ENCODE results near the gene MATN1.

Gene MATN1

GRCh38 chr1:30744060-30744756 lies 20.8 kb upstream of the MATN1 start:
- no peak for DNase-seq

DNA sequence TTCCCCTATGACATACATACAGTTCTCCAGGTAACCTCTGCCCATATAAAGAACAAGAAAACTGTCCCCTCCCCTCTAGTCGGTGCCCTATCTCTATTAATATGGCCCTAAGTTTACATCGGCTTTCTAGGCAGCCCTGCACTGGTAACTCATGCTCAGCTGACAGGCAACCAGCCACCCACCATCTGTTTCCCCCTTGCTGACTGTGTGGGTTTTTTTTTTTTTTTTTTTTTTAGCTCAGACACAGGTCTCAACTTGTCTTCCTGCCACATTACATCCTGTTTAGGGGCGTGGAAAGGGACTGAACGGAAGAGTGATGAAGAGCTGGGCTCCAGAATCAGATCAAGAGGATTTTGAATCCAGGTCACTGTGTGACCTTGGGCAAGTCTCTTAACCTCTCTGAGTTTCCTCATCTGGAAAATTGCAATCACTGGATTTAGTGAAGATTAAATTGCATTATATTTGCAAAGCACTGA lies 20.2 kb upstream of the MATN1 start:
- no peak for DNase-seq

DNA sequence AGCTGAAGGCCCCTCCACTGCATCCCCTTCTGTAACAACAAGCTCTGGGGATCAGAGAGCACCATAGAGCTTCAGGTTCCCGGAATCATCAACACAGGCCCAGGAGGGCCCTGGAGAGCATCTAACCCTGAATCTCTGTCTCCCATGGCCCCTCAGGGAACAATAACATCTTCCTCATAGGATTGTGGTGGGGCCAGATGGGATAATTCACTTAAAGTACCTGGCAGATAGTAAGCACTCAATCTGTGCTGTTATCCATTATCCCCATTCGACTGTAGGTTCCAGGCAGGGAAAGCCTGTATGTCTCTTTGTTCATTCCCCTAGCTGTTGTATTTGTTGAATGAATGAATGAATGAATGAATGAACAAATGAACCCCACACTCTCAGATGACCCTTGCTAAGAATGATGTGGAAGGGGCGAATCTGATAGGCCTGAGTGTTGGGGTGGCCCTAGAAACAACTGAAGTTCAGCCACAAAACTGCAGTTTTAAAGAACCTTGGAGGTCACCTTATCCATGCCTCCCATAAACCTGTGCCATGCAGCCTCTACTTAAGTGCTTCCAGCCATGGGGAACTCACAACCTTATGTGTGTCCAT lies 19.7 kb upstream of the MATN1 start:
- no peak for DNase-seq

- DNase-seq: no peak
These were observed 19.0 kb upstream of the MATN1 start for GRCh38 chr1:30742300-30742962.

- DNase-seq: no peak
These were observed 18.0 kb upstream of the MATN1 start for GRCh38 chr1:30741239-30741894.

- DNase-seq: no peak
These were observed 17.2 kb upstream of the MATN1 start for GRCh38 chr1:30740251-30741238.

DNA sequence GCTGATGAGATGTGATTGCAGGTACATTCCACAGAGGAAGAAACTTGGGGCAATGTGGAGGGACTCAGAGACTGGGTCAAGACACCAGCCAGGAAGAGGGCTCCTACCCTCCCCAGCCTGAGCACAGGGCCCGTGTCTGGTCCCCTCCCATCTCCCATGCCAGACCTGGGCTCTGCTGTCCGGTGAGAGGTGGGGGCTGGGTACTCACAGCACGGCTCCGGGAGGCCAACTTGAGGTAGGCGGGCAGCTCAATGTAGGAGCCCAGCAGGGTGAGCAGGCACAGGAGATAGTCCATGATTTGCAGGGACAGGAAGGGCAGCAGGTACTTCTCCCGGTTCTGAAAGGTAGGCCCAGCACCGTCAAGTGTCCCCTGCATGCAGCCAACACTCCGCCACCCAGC lies 16.2 kb upstream of the MATN1 start:
- no peak for DNase-seq

DNA sequence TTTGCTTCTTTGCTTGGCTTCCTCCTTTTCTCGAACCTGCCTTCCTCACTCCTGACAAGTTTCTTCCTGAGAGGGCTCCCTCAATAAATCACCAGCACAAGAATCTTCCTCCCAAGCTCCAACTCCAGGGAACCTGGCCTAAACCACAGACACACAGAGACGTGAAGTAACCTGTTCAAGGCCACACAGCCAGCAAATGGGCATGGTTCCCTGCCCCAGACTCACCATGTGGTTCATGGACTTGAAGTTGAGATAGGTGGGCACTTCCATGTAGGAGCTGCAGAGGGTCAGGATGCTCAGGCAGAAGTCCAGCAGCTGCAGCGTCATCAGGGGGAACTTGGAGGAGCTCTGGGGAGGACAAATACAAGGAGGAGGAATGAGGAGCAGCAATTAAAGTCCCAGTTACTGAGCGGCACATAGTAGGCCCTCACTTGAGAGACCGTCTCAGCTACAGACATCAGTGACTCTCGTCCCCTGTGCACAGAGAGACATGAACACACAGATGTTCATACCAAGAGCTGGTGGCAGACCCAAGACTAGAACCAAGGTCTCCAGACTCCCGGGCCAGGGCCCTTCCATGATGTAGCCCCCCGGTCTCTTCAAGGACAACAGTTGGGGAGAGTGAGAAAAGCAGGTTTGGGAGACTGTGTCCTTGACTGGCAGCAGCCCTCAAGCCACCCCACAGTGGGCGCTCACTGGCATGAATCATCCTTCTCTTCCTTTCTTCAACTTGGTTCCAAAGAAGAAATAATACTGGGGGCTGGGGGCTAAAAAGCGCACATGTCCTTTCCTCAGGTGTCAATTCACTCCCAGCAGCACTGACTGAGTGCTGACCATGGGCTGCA lies 15.6 kb upstream of the MATN1 start:
- DNase-seq: no peak

DNA sequence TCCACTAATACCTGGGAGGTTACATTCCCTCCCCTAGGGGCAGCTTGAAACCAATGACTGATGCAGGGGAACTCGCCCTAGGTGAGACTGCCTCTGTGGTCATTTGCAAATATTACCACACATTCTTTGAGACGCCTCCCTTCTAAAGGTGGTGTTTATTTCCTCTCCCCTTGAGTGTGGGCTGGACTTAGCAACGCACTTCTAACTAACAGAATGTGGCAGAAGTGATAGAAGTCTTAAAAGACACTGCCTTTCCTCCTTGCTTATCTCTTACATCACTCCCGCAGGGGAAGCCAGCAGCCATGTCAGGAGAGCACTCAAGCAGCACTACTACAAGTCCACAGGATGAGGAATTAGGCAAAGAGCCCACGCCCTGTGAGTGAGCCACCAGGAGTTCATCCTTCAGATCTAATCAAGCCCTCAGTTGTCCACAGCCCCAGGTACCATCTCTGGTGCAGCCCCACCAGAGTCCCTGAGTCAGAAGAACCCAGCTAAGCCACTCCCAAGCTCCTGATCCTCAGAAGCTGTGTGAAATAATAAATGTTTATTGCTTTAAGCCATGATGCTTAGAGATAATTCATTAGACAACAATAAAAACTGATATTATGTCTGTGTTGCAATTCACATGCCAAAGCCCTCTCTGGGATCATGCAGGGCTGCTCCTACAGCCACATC lies 14.8 kb upstream of the MATN1 start:
- DNase-seq: no peak

- DNase-seq: no peak
These were observed 14.1 kb upstream of the MATN1 start for GRCh38 chr1:30737357-30738039.

DNA sequence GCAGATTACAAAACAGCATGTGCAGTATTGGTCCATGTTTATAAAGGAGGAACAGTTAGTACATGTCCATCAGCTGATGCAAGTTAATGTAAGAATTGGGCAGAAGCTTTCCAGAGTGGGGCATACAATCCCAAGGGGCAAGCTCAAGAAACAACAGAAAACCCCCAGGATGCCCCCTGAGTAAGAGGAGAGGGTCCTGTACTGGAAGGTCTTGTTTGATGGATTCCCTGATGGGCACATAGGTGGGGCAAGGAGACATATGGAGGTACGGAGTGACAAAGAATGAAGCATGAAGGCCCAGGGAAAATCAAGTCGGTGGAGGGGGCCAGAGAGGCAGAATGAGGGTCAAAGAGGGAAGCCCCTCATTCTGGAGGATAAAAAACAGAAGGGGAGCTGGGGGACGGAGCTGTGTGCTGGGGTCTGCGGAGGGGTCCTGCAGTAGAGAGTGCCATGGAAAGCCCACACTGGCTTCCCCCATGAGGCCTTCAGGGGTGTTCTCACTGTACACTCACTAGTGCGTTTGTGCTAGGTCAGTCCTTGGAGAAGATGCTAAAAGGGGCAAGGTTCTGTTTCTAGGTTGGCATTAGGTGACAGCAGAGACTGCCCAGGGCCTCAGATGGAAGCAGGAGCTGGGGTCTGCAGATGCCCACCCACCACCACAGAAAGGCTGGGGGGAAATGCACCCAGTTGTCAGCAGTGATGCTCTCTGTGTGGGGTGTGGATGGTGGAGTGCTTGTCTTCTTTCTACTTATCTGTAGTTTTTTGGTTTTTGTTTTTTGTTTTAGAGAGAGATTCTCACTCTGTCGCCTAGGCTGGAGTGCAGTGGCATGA lies 12.5 kb upstream of the MATN1 start:
- DNase-seq: no peak

DNA sequence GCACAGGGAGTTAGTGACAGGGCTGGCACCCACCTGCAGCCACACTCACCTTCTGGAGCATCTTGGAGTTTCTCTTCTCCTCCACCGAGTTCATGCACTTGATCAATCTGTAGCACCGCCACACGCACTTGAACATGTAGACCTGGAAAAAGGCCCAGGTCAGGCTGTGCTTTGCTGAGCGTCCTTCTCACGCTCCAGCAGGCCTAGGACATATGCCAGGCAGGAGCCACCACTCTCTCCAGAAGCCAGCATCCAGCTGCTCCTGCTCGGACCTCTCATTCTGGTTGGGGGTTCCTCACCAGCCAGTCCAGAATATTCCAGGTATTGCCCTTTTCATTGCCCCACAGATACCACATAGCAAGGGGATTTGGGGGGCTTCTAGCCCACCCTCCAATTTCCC lies 11.7 kb upstream of the MATN1 start:
- no peak for DNase-seq

- DNase-seq: no peak
These were observed 11.2 kb upstream of the MATN1 start for GRCh38 chr1:30734580-30734979.

DNA sequence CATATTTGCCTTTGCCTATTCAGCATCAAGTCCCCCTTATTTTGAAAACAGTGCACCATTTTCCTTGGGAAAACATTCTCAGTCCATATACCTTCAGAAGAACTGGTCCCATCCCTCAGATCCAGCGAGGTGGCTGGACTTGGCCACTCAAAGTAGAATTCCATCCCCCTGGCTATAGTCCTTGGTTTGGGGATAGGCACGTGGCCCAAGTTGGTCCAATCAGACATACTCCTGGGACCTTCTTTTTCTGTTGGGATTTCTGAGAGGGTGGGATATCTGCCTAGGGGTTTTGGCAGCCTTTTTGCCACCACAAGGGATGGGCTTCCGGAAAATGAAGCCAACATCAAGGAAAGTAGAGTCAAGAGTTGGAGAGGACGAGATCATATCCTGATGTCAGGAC lies 10.7 kb upstream of the MATN1 start:
- DNase-seq: no peak

- no peak for DNase-seq
These were observed 10.1 kb upstream of the MATN1 start for GRCh38 chr1:30733493-30733892.

- peak; percentile 8 for DNase-seq
These were observed 9.1 kb upstream of the MATN1 start for GRCh38 chr1:30732277-30732996.

DNA sequence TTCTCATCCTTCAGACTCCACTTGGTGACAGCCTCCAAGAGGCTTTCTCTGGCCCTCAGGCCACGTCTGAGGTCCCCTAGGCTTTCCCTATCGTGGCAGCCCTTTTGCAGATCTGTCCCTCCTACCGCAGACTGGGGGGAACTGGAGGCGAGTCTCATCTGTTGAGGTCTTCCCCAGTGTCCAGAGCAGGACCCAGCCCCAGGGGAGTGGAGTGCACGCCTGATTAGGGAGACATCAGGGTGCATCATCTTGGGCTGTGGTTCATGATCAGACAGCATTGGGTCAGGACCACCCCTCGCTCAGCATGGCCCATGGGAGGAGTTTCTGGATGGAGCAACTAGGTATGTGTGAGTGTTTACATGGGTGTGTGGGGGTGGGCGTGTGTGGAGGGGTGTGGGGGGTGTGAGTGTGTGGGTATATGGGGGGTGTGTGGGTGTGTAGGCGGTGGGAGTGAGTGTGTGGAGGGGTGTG lies 8.5 kb upstream of the MATN1 start:
- no peak for DNase-seq

- DNase-seq: no peak
These were observed 7.9 kb upstream of the MATN1 start for GRCh38 chr1:30731109-30731805.

Data from midbrain (tissue), 1 donor.